Mammary epithelial cell (primary cell): ENCODE measurements around the gene HRCT1.

Source experiments
- EZH2 ChIP-seq: IDR thresholded peaks from 2 replicates; pipeline ENCODE4 v1.6.1; 2012; ENCODE audit warnings: low read length, inconsistent platforms, borderline replicate concordance
- TF ChIP-seq, protein P1 (sequence below), 2 donors: IDR thresholded peaks in 1 of 2; conservative IDR thresholded peaks in 1 of 2; 2 replicates each; pipeline ENCODE4 v1.5.1; 2011 to 2012; ENCODE audit warnings: inconsistent platforms in 2 of 2, low read length in 2 of 2, mild to moderate bottlenecking in 2 of 2, control low read depth in 1 of 2, low read depth in 1 of 2; ENCODE audit not compliant: insufficient read depth in 1 of 2; ENCODE audit errors: extremely low read depth in 1 of 2

GRCh38 chr9:35956651-35957050 lies 50.6 kb downstream of the HRCT1 start:
- no peak for TF ChIP-seq EZH2
- TF ChIP-seq, protein P1, sequence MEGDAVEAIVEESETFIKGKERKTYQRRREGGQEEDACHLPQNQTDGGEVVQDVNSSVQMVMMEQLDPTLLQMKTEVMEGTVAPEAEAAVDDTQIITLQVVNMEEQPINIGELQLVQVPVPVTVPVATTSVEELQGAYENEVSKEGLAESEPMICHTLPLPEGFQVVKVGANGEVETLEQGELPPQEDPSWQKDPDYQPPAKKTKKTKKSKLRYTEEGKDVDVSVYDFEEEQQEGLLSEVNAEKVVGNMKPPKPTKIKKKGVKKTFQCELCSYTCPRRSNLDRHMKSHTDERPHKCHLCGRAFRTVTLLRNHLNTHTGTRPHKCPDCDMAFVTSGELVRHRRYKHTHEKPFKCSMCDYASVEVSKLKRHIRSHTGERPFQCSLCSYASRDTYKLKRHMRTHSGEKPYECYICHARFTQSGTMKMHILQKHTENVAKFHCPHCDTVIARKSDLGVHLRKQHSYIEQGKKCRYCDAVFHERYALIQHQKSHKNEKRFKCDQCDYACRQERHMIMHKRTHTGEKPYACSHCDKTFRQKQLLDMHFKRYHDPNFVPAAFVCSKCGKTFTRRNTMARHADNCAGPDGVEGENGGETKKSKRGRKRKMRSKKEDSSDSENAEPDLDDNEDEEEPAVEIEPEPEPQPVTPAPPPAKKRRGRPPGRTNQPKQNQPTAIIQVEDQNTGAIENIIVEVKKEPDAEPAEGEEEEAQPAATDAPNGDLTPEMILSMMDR (conservative IDR thresholded peaks at IDR 0.05 in 1 of 2, IDR thresholded peaks at IDR 0.05 in 1 of 2; ENCODE audit: extremely low read depth in 1 of 2, insufficient read depth in 1 of 2, low read depth in 1 of 2, low read length in 2 of 2): no peak
